ENCODE results near the gene PCSK5. TPM values are rescaled to one million over a fixed set of nuclear protein-coding genes. Genes with fewer than 3 reads are reported as not detected.
"Not testable (repeated sequence)": the region's sequence is repeated elsewhere in the genome, so short reads cannot be mapped to it uniquely, and the experiment has no call there.

The PCSK5 gene
- polyA plus RNA-seq, 1 donor from 2014 or later, result 1.7 TPM

GRCh38 chr9:76322810-76323209, 432.3 kb downstream of the PCSK5 start:
- no peak overlapping the region for H2AFZ ChIP-seq (ENCODE audit: low read depth, low read length)
- no peaks in the 10 kb centered on the region for H3F3A ChIP-seq (ENCODE audit: insufficient read depth, low read length, poor library complexity, severe bottlenecking)
- no peak overlapping the region for H3K4me2 ChIP-seq (ENCODE audit: low read length)
- H4K20me1 ChIP-seq (ENCODE audit: insufficient read depth), result no peaks in the 10 kb centered on the region
- H3K9me3 ChIP-seq (ENCODE audit: low read length), result no peaks in the 10 kb centered on the region
- no peak overlapping the region for H3K9ac ChIP-seq (ENCODE audit: low read length)
- no peak overlapping the region for H3K4me3 ChIP-seq (ENCODE audit: low read length)
- H3K79me2 ChIP-seq (replicated peaks; ENCODE audit: insufficient read depth, low read length), result no peaks in the 10 kb centered on the region
- no peak overlapping the region for H3K27ac ChIP-seq (ENCODE audit: low read length)
- H3K36me3 ChIP-seq (ENCODE audit: insufficient read depth, low read length), result no peaks in the 10 kb centered on the region
- no peaks in the 10 kb centered on the region for H3K9me2 ChIP-seq (ENCODE audit: insufficient read depth, low read length)
- no peak for TF ChIP-seq CTCF (IDR thresholded peaks at IDR 0.05; ENCODE audit: poor library complexity, severe bottlenecking)
- no peak for TF ChIP-seq POLR2AphosphoS5 (IDR thresholded peaks at IDR 0.05)
- no peak for TF ChIP-seq REST (IDR thresholded peaks at IDR 0.05; ENCODE audit: borderline replicate concordance)
- TF ChIP-seq EZH2 (IDR thresholded peaks at IDR 0.05; ENCODE audit: borderline replicate concordance, insufficient read depth, low read length, poor library complexity, severe bottlenecking), result no peak
- TF ChIP-seq RAD21 (conservative IDR thresholded peaks at IDR 0.05), result no peak
- no peak for TF ChIP-seq TAF1 (IDR thresholded peaks at IDR 0.05; ENCODE audit: low read depth)
- no peak for TF ChIP-seq MXI1 (conservative IDR thresholded peaks at IDR 0.05; ENCODE audit: poor library complexity, severe bottlenecking)
- no peak for TF ChIP-seq SMC3 (conservative IDR thresholded peaks at IDR 0.05; ENCODE audit: poor library complexity)
- no peak for TF ChIP-seq EP300 (conservative IDR thresholded peaks at IDR 0.05; ENCODE audit: poor library complexity, severe bottlenecking)
- H3K27me3 ChIP-seq (ENCODE audit: insufficient read depth, low read depth, low read length), result no peaks in the 10 kb centered on the region

- no peaks in the 10 kb centered on the region for H3K36me3 ChIP-seq (ENCODE audit: insufficient read depth, low read length)
- H3K79me2 ChIP-seq (replicated peaks; ENCODE audit: insufficient read depth, low read length), result no peaks in the 10 kb centered on the region
- H4K20me1 ChIP-seq (ENCODE audit: insufficient read depth), result no peaks in the 10 kb centered on the region
- no peaks in the 10 kb centered on the region for H3K9me2 ChIP-seq (ENCODE audit: insufficient read depth, low read length)
- H3K27me3 ChIP-seq (ENCODE audit: insufficient read depth, low read depth, low read length), result no peaks in the 10 kb centered on the region
- H3K4me2 ChIP-seq (ENCODE audit: low read length), result no peak overlapping the region
- no peak overlapping the region for H3K27ac ChIP-seq (ENCODE audit: low read length)
- no peak overlapping the region for H3K4me3 ChIP-seq (ENCODE audit: low read length)
- H3K9ac ChIP-seq (ENCODE audit: low read length), result no peak overlapping the region
- TF ChIP-seq RAD21 (conservative IDR thresholded peaks at IDR 0.05), result no peak
- no peak for TF ChIP-seq TAF1 (IDR thresholded peaks at IDR 0.05; ENCODE audit: low read depth)
- TF ChIP-seq SMC3 (conservative IDR thresholded peaks at IDR 0.05; ENCODE audit: poor library complexity), result no peak
- TF ChIP-seq EZH2 (IDR thresholded peaks at IDR 0.05; ENCODE audit: borderline replicate concordance, insufficient read depth, low read length, poor library complexity, severe bottlenecking), result no peak
- no peak for TF ChIP-seq CTCF (IDR thresholded peaks at IDR 0.05; ENCODE audit: poor library complexity, severe bottlenecking)
- TF ChIP-seq MXI1 (conservative IDR thresholded peaks at IDR 0.05; ENCODE audit: poor library complexity, severe bottlenecking), result no peak
- no peak for TF ChIP-seq EP300 (conservative IDR thresholded peaks at IDR 0.05; ENCODE audit: poor library complexity, severe bottlenecking)
- TF ChIP-seq REST (IDR thresholded peaks at IDR 0.05; ENCODE audit: borderline replicate concordance), result no peak
- TF ChIP-seq POLR2AphosphoS5 (IDR thresholded peaks at IDR 0.05), result no peak
- H2AFZ ChIP-seq (ENCODE audit: low read depth, low read length), result no peak overlapping the region
- no peaks in the 10 kb centered on the region for H3K9me3 ChIP-seq (ENCODE audit: low read length)
- H3F3A ChIP-seq (ENCODE audit: insufficient read depth, low read length, poor library complexity, severe bottlenecking), result no peaks in the 10 kb centered on the region
Measured at GRCh38 chr9:76323490-76323889, 433.0 kb downstream of the PCSK5 start.

GRCh38 chr9:76324030-76324429, 433.6 kb downstream of the PCSK5 start:
- H3K9me2 ChIP-seq (ENCODE audit: insufficient read depth, low read length); H3K27me3 ChIP-seq (ENCODE audit: insufficient read depth, low read depth, low read length); H3K4me3 ChIP-seq (ENCODE audit: low read length); H3F3A ChIP-seq (ENCODE audit: insufficient read depth, low read length, poor library complexity, severe bottlenecking); H3K27ac ChIP-seq (ENCODE audit: low read length); H3K36me3 ChIP-seq (ENCODE audit: insufficient read depth, low read length); H2AFZ ChIP-seq (ENCODE audit: low read depth, low read length); H3K9ac ChIP-seq (ENCODE audit: low read length); H3K9me3 ChIP-seq (ENCODE audit: low read length); H3K4me2 ChIP-seq (ENCODE audit: low read length); H4K20me1 ChIP-seq (ENCODE audit: insufficient read depth); H3K79me2 ChIP-seq (replicated peaks; ENCODE audit: insufficient read depth, low read length): not testable (repeated sequence)

Measured in neural cell (in vitro differentiated cells).